GM12874 (cell line): ENCODE results near the gene TMIGD1.

Experiments
- CTCF ChIP-seq: IDR thresholded peaks from 2 replicates; pipeline ENCODE4 v1.5.1; 2011; ENCODE audit warnings: low read depth, mild to moderate bottlenecking, control low read depth, low read length, moderate library complexity; ENCODE audit not compliant: insufficient read depth

TMIGD1 gene

GRCh38 chr17:30292286-30292858 lies 41.5 kb downstream of the TMIGD1 start:
- TF ChIP-seq CTCF: no peak

- no peak for TF ChIP-seq CTCF
Observed at GRCh38 chr17:30291543-30292285, 42.1 kb downstream of the TMIGD1 start, which contains the start of gene BLMH. BLMH (minus strand) TSS chr17:30291944; CDS start chr17:30291819, 125 bp downstream.

GRCh38 chr17:30290696-30291542 lies 42.9 kb downstream of the TMIGD1 start:
- no peak for TF ChIP-seq CTCF

GRCh38 chr17:30290077-30290476 lies 43.8 kb downstream of the TMIGD1 start:
- no peak for TF ChIP-seq CTCF

GRCh38 chr17:30279156-30279555 lies 54.7 kb downstream of the TMIGD1 start:
- TF ChIP-seq CTCF: no peak

- peak; percentile 7; the same call in 1 of the 2 replicates for TF ChIP-seq CTCF
Observed at GRCh38 chr17:30278032-30278431, 55.8 kb downstream of the TMIGD1 start.

GRCh38 chr17:30275911-30276310 lies 57.9 kb downstream of the TMIGD1 start:
- TF ChIP-seq CTCF: no peak
